T follicular helper cell (primary cell): ENCODE results near the gene TP73.

Experiments used
- DNase-seq: peaks from one replicate; pipeline ENCODE4 v3.0.0-alpha.2; 2020; ENCODE audit warnings: low read depth

Gene TP73

GRCh38 chr1:3689138-3689750, 36.9 kb downstream of the TP73 start:
- no peak for DNase-seq

GRCh38 chr1:3690282-3691065, 38.2 kb downstream of the TP73 start:
- DNase-seq: no peak

- DNase-seq: no peak
Observed at GRCh38 chr1:3691421-3692204, 39.3 kb downstream of the TP73 start.

GRCh38 chr1:3692598-3692997, 40.3 kb downstream of the TP73 start:
- no peak for DNase-seq

GRCh38 chr1:3693321-3693720, 41.0 kb downstream of the TP73 start:
- DNase-seq: no peak

- peak; percentile 4 for DNase-seq
Observed at GRCh38 chr1:3695326-3696217, 43.3 kb downstream of the TP73 start.

- no peak for DNase-seq
Observed at GRCh38 chr1:3696689-3697088, 44.4 kb downstream of the TP73 start.

- no peak for DNase-seq
Observed at GRCh38 chr1:3697104-3697503, 44.8 kb downstream of the TP73 start.

GRCh38 chr1:3697810-3698209, 45.5 kb downstream of the TP73 start:
- no peak for DNase-seq

GRCh38 chr1:3698660-3699408, 46.5 kb downstream of the TP73 start:
- no peak for DNase-seq

- DNase-seq: no peak
Observed at GRCh38 chr1:3699596-3699995, 47.3 kb downstream of the TP73 start.

GRCh38 chr1:3700631-3701030, 48.3 kb downstream of the TP73 start:
- no peak for DNase-seq

- DNase-seq: no peak
Observed at GRCh38 chr1:3702528-3702927, 50.2 kb downstream of the TP73 start.

GRCh38 chr1:3702990-3703728, 50.8 kb downstream of the TP73 start:
- no peak for DNase-seq

- no peak for DNase-seq
Observed at GRCh38 chr1:3703786-3704371, 51.6 kb downstream of the TP73 start.

GRCh38 chr1:3705341-3705950, 53.1 kb downstream of the TP73 start:
- DNase-seq: no peak

GRCh38 chr1:3706651-3707297, 54.5 kb downstream of the TP73 start:
- no peak for DNase-seq

GRCh38 chr1:3707298-3707938, 55.1 kb downstream of the TP73 start:
- DNase-seq: no peak

- no peak for DNase-seq
Observed at GRCh38 chr1:3707939-3708328, 55.6 kb downstream of the TP73 start.
